Lower leg skin (tissue), 4 donors: ENCODE results near the gene MKRN2OS. TPM values are rescaled to one million over a fixed set of nuclear protein-coding genes. Genes with fewer than 3 reads are reported as not detected.

Experiments used
- DNase-seq, 2 donors: peaks; one replicate each; pipeline ENCODE4 v3.0.0-alpha.2; 2019; ENCODE audit warnings: low spot score in 2 of 2
- H3K4me3 ChIP-seq: fragments of 200-600 bp; sonication (generic); 2 replicates; pipeline ENCODE4 v1.5.1; 2017; ENCODE audit warnings: mild to moderate bottlenecking, low read depth; ENCODE audit not compliant: poor library complexity, severe bottlenecking
- POLR2A ChIP-seq, 2 donors: fragments of 450-650 bp; IDR thresholded peaks; one replicate each; pipeline ENCODE4 v1.6.1; 2016 to 2017; ENCODE audit warnings: antibody characterized with exemption in 2 of 2, mild to moderate bottlenecking in 1 of 2, moderate library complexity in 1 of 2
- WGBS, 2 donors: methylation state at CpG; one replicate each; pipeline ENCODE4 v1.1.5; 2018; 5-methylcytosine and 5-hydroxymethylcytosine counted together
- intact Hi-C: fragments of 100-400 bp; cut with DNase I; formaldehyde crosslinking; loops from one replicate; pipeline ENCODE4 v1.15.0; 2023; ENCODE audit warnings: low total_unique reads
- total RNA-seq, 4 donors: library from RNA; depleted of rRNA; stranded (reverse); fragments of >200 nt; gene quantifications; one replicate each; pipeline ENCODE4 v1.1.0, GENCODE V29; 2016
- TF ChIP-seq, protein P1 (sequence below), 3 donors: fragments of 450-650 bp; IDR thresholded peaks; one replicate each; pipeline ENCODE4 v1.5.1; 2016; ENCODE audit warnings: antibody characterized with exemption in 3 of 3, mild to moderate bottlenecking in 3 of 3, moderate library complexity in 2 of 3

The MKRN2OS gene
- total RNA-seq, 4 donors from 2014 or later, result 1.8 to 4.3 (median 3.2) TPM

DNA sequence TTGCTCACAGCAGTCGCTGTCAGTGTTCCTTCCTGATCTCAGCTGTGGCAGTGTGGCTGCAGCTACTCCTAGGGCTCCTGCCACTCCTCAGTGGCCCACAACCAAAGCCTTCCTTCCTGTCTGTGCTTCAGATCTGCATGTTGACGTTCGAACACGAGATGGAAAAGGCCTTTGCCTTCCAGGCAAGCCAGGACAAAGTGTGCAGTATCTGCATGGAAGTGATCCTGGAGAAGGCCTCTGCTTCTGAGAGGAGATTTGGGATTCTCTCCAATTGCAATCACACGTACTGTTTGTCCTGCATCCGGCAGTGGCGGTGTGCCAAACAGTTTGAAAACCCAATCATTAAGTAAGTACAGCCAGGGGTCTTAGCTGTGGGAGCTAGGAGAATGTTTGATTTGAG, 29.4 kb upstream of the MKRN2OS start:
- DNase-seq, result peak in 1 of 2 donors; percentile 70
- intact Hi-C loops, result no loop called here
- H3K4me3 ChIP-seq, result no peak overlapping the region
- 73 to 74% methylated on average over 7 of the region's 7 CpGs for WGBS, 2 donors
- no peak for TF ChIP-seq POLR2A (IDR thresholded peaks at IDR 0.05)
- TF ChIP-seq, protein P1, sequence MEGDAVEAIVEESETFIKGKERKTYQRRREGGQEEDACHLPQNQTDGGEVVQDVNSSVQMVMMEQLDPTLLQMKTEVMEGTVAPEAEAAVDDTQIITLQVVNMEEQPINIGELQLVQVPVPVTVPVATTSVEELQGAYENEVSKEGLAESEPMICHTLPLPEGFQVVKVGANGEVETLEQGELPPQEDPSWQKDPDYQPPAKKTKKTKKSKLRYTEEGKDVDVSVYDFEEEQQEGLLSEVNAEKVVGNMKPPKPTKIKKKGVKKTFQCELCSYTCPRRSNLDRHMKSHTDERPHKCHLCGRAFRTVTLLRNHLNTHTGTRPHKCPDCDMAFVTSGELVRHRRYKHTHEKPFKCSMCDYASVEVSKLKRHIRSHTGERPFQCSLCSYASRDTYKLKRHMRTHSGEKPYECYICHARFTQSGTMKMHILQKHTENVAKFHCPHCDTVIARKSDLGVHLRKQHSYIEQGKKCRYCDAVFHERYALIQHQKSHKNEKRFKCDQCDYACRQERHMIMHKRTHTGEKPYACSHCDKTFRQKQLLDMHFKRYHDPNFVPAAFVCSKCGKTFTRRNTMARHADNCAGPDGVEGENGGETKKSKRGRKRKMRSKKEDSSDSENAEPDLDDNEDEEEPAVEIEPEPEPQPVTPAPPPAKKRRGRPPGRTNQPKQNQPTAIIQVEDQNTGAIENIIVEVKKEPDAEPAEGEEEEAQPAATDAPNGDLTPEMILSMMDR (IDR thresholded peaks at IDR 0.05), result no peak

DNA sequence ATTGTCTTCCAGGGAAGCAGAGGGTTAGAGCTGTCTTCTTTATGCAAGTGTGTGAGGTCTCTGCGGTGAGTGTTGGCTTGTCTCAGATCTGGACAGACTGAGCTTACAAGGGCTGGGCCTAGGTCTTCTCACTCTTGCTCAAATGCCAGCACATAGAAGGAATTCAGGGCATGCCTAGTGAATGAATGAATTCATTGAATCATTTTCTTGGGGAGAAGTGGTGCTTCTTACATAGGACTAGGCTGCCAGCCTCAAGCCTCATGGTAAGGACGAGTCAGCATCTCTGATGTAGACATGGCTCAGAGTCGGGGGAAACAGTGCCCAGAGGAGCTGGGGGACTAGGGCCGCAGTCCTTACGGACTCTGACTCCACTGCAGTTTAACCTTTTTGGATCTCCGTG, 28.8 kb upstream of the MKRN2OS start:
- no peak overlapping the region for H3K4me3 ChIP-seq
- intact Hi-C loops, result no loop called here
- peak in 1 of 2 donors; percentile 36 for DNase-seq
- WGBS, 2 donors, result 89% methylated on average over 6 of the region's 6 CpGs
- TF ChIP-seq, protein P1 (IDR thresholded peaks at IDR 0.05), result no peak
- no peak for TF ChIP-seq POLR2A (IDR thresholded peaks at IDR 0.05)

DNA sequence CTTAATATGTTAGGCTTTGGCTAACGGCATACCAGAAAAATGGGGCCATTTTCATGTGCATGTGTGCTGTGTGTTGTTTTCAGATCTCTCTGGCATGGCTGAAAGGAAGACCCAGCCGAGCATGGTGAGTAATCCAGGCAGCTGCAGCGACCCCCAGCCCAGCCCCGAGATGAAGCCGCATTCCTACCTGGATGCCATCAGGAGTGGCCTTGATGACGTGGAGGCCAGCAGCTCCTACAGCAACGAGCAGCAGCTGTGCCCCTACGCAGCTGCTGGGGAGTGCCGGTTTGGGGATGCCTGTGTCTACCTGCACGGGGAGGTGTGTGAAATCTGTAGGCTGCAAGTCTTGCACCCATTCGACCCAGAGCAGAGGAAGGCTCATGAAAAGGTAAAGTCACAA, 26.7 kb upstream of the MKRN2OS start:
- intact Hi-C loops, result no loop called here
- no peak for TF ChIP-seq POLR2A (IDR thresholded peaks at IDR 0.05)
- TF ChIP-seq, protein P1 (IDR thresholded peaks at IDR 0.05), result no peak
- DNase-seq, result peak in 1 of 2 donors; percentile 48
- WGBS, 2 donors, result 91 to 96% methylated on average over 8 to 11 of the region's 11 CpGs
- H3K4me3 ChIP-seq, result no peak overlapping the region

DNA sequence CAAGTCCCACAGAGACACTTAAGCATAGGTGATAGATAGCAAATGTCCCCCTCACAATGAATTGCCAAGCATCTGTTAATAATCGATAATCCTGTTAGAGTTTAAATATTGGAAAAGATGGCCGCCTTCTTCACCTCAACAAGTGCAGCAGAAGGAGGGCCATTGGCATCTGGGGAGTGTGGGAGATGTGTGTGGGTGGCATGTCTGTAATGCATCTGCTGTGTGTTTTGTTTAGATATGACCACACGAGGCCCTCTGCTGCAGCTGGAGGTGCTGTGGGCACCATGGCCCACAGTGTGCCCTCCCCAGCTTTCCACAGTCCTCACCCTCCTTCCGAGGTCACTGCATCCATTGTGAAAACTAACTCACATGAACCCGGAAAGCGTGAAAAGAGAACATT, 24.5 kb upstream of the MKRN2OS start:
- H3K4me3 ChIP-seq, result no peak overlapping the region
- intact Hi-C loops, result no loop called here
- 88 to 89% methylated on average over 6 of the region's 6 CpGs for WGBS, 2 donors
- TF ChIP-seq, protein P1 (IDR thresholded peaks at IDR 0.05), result no peak
- no peak for TF ChIP-seq POLR2A (IDR thresholded peaks at IDR 0.05)
- DNase-seq, result peak in 1 of 2 donors; percentile 9

DNA sequence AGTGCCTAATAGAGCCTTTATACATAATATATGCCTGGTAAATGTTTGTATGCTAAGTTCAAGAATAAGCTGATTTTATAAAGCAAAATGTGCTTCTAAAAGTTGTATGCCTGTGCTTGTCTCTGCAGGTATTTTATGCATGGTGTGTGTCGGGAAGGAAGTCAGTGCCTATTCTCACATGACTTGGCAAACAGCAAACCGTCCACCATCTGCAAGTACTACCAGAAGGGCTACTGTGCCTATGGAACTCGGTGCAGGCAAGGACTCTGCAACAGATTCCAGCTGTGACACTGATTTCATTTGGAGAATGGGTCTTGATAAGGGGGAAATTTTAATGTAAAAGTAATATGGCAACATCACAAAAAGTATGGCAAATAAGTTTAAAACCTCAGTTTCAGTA, 23.4 kb upstream of the MKRN2OS start:
- WGBS, 2 donors, result 52 to 63% methylated on average over 3 of the region's 3 CpGs
- H3K4me3 ChIP-seq, result no peak overlapping the region
- peak in 1 of 2 donors; percentile 12 for DNase-seq
- TF ChIP-seq POLR2A (IDR thresholded peaks at IDR 0.05), result no peak
- TF ChIP-seq, protein P1 (IDR thresholded peaks at IDR 0.05), result no peak
- intact Hi-C loops, result no loop called here

DNA sequence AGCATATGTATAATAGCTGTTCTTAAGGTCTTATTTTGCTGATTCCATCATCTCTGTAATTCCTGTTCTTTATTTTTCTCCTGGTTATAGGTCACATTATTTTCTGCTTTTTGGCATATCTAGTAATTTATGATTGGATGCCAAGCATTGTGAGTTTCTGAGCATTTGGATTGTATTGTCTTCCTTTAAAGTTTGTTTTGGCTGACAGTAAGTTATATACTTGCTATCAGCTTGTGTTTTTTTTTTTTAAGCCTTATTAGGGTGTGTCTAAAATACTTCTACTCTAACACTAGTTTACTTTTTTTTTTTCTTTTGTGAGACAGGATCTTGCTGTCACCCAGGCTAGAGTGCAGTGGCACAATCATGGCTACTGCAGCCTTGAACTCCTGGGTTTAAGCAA, 21.7 kb upstream of the MKRN2OS start:
- intact Hi-C loops, result no loop called here
- no peak for DNase-seq
- no peak overlapping the region for H3K4me3 ChIP-seq
- TF ChIP-seq, protein P1 (IDR thresholded peaks at IDR 0.05), result no peak
- TF ChIP-seq POLR2A (IDR thresholded peaks at IDR 0.05), result no peak
